GM19035 (cell line): ENCODE results near the gene NAV3.

Source experiments
- ATAC-seq: cut with Tn5 transposase; IDR thresholded peaks from one replicate; pipeline ENCODE4 v1.9.1; 2021; ENCODE audit not compliant: unreplicated experiment

The NAV3 gene

GRCh38 chr12:78036874-78037273, 206.2 kb downstream of the NAV3 start:
- no peak for ATAC-seq

GRCh38 chr12:78037707-78038106, 207.0 kb downstream of the NAV3 start:
- ATAC-seq: no peak

GRCh38 chr12:78038541-78038940, 207.8 kb downstream of the NAV3 start:
- no peak for ATAC-seq

- no peak for ATAC-seq
These were observed 208.3 kb downstream of the NAV3 start for GRCh38 chr12:78038986-78039385.

- no peak for ATAC-seq
These were observed 209.4 kb downstream of the NAV3 start for GRCh38 chr12:78040111-78040510.

GRCh38 chr12:78050790-78051189, 220.1 kb downstream of the NAV3 start:
- ATAC-seq: no peak

GRCh38 chr12:78055545-78055944, 224.9 kb downstream of the NAV3 start:
- ATAC-seq: no peak

GRCh38 chr12:78057075-78057474, 226.4 kb downstream of the NAV3 start:
- ATAC-seq: no peak

GRCh38 chr12:78060186-78060585, 229.5 kb downstream of the NAV3 start:
- no peak for ATAC-seq

GRCh38 chr12:78062786-78063185, 232.1 kb downstream of the NAV3 start:
- ATAC-seq: no peak

GRCh38 chr12:78081590-78082314, 251.1 kb downstream of the NAV3 start:
- no peak for ATAC-seq

GRCh38 chr12:78085542-78086182, 255.0 kb downstream of the NAV3 start:
- ATAC-seq: no peak

- ATAC-seq: no peak
These were observed 256.1 kb downstream of the NAV3 start for GRCh38 chr12:78086553-78087362.

- no peak for ATAC-seq
These were observed 256.6 kb downstream of the NAV3 start for GRCh38 chr12:78087363-78087675.

GRCh38 chr12:78088391-78088832, 257.7 kb downstream of the NAV3 start:
- no peak for ATAC-seq

- ATAC-seq: no peak
These were observed 259.6 kb downstream of the NAV3 start for GRCh38 chr12:78090266-78090665.

GRCh38 chr12:78095623-78096022, 264.9 kb downstream of the NAV3 start:
- no peak for ATAC-seq

- ATAC-seq: no peak
These were observed 266.4 kb downstream of the NAV3 start for GRCh38 chr12:78096909-78097597.

- no peak for ATAC-seq
These were observed 269.1 kb downstream of the NAV3 start for GRCh38 chr12:78099806-78100205.

- no peak for ATAC-seq
These were observed 270.6 kb downstream of the NAV3 start for GRCh38 chr12:78101113-78101876.
